ENCODE results near the gene FHOD1.
A peak's percentile ranks its signal among the peaks of the same experiment; 100 is the strongest.

The FHOD1 gene

GRCh38 chr16:67188798-67189197, 58.5 kb downstream of the FHOD1 start:
- no peak for DNase-seq

GRCh38 chr16:67188323-67188722, 59.0 kb downstream of the FHOD1 start:
- no peak for DNase-seq

- DNase-seq = no peak
These were observed 59.9 kb downstream of the FHOD1 start for GRCh38 chr16:67187175-67187890.

- DNase-seq = no peak
These were observed 60.7 kb downstream of the FHOD1 start for GRCh38 chr16:67186550-67186950.

- no peak for DNase-seq
These were observed 61.6 kb downstream of the FHOD1 start for GRCh38 chr16:67185651-67186134.

- peak; percentile 65 to 82 (median 76) for DNase-seq
These were observed 62.2 kb downstream of the FHOD1 start for GRCh38 chr16:67184995-67185650.

GRCh38 chr16:67184453-67184994, 62.8 kb downstream of the FHOD1 start:
- peak in 1 of 5 donors; percentile 36 for DNase-seq

- DNase-seq = peak; percentile 86 to 98 (median 92)
These were observed 63.4 kb downstream of the FHOD1 start, which contains the start of gene MATCAP1 for GRCh38 chr16:67183627-67184452. Gene MATCAP1, minus strand, starts transcription at chr16:67183963. Its CDS starts 3,353 bp downstream, at chr16:67180610.

- no peak for DNase-seq
These were observed 64.0 kb downstream of the FHOD1 start for GRCh38 chr16:67183284-67183626.

GRCh38 chr16:67182288-67182687, 65.0 kb downstream of the FHOD1 start:
- no peak for DNase-seq

GRCh38 chr16:67181346-67181745, 65.9 kb downstream of the FHOD1 start:
- DNase-seq = no peak

- DNase-seq = no peak
These were observed 67.1 kb downstream of the FHOD1 start for GRCh38 chr16:67180166-67180565.

GRCh38 chr16:67179421-67180080, 67.7 kb downstream of the FHOD1 start:
- no peak for DNase-seq

Measured in T-helper 1 cell (primary cell).